H1 (cell line): Measurements from ENCODE around the gene STXBP4. TPM values are rescaled to one million over a fixed set of nuclear protein-coding genes. Genes with fewer than 3 reads are reported as not detected.

Experiments
- ASH2L ChIP-seq: fragments of 200-600, 300-600 bp; sonication (generic); IDR thresholded peaks from one replicate; pipeline ENCODE4 v1.7.1; 2017; ENCODE audit warnings: low read length
- KDM1A ChIP-seq: fragments of 200-600, 300-600 bp; sonication (generic); IDR thresholded peaks from 2 replicates; pipeline ENCODE4 v1.7.1; 2016; ENCODE audit warnings: mild to moderate bottlenecking, low read length, borderline replicate concordance
- MAFK ChIP-seq: IDR thresholded peaks from 2 replicates; pipeline ENCODE4 v1.6.1; 2012; ENCODE audit warnings: low read depth, mild to moderate bottlenecking, improper control_type of control experiment, low read length
- NANOG ChIP-seq: IDR thresholded peaks from 2 replicates; pipeline ENCODE4 v1.6.1; 2011; ENCODE audit warnings: low read length, low read depth, mild to moderate bottlenecking, inconsistent platforms; ENCODE audit not compliant: insufficient read depth, poor library complexity, severe bottlenecking
- POU5F1 ChIP-seq: IDR thresholded peaks from 2 replicates; pipeline ENCODE4 v1.6.1; 2011; ENCODE audit warnings: low read depth, mild to moderate bottlenecking, low read length, moderate library complexity
- RBBP5 ChIP-seq: IDR thresholded peaks from 2 replicates; pipeline ENCODE4 v1.7.1; 2012; ENCODE audit warnings: low read depth, mild to moderate bottlenecking, inconsistent platforms, low read length, moderate library complexity, borderline replicate concordance
- RFX5 ChIP-seq: IDR thresholded peaks from 2 replicates; pipeline ENCODE4 v1.6.1; 2011; ENCODE audit warnings: low read depth, low read length, improper control_type of control experiment, borderline replicate concordance
- RXRA ChIP-seq: IDR thresholded peaks from 2 replicates; pipeline ENCODE4 v1.6.1; 2011; ENCODE audit warnings: low read depth, mild to moderate bottlenecking, low read length, moderate library complexity; ENCODE audit not compliant: insufficient read depth
- SIN3A ChIP-seq, 2 experiments: IDR thresholded peaks in 1 of 2; conservative IDR thresholded peaks in 1 of 2; 2 replicates each; pipeline ENCODE4 v1.6.1; 2011 to 2012; ENCODE audit warnings: low read length in 2 of 2, improper control_type of control experiment in 1 of 2, low read depth in 1 of 2, mild to moderate bottlenecking in 1 of 2
- TEAD4 ChIP-seq: IDR thresholded peaks from 2 replicates; pipeline ENCODE4 v1.6.1; 2012; ENCODE audit warnings: low read depth, low read length, inconsistent platforms, mixed read lengths
- polyA plus RNA-seq, 7 experiments: library from polyadenylated mRNA; depleted of rRNA in 3 of 7; stranded (reverse) in 5 of 7; unstranded in 2 of 7; fragments of >200 nt in 5 of 7; fragments of 200-250 nt in 2 of 7; gene quantifications; 1 replicate in 5 of 7; 2 replicates in 1 of 7; 4 replicates in 1 of 7; pipeline versions ENCODE4 v1.2.1 to v1.2.3, GENCODE V29; 2011 to 2013; ENCODE audit warnings: missing spikeins in 2 of 7, mixed read lengths in 2 of 7
- total RNA-seq: library from RNA; stranded (reverse); fragmentation: NEBNext Ultra II Directional; extraction: Animal tissue kit (Norgen Biotek cat#: 25700); gene quantifications from 2 replicates; pipeline ENCODE4 v1.2.1, GENCODE V29; 2021
- TF ChIP-seq, protein P1 (sequence below): fragments of 300-600 bp; sonication (generic); IDR thresholded peaks from 2 replicates; pipeline ENCODE4 v1.7.1; 2012; ENCODE audit warnings: low read length, moderate library complexity, mild to moderate bottlenecking, inconsistent platforms; ENCODE audit not compliant: insufficient replicate concordance

The STXBP4 gene
- total and polyA plus RNA-seq, 2 of the 8 experiments (the other 6 are each of a cell fraction or from before 2014, with no cell fraction given), result 3.2 to 18.5 TPM

- TF ChIP-seq, protein P1, sequence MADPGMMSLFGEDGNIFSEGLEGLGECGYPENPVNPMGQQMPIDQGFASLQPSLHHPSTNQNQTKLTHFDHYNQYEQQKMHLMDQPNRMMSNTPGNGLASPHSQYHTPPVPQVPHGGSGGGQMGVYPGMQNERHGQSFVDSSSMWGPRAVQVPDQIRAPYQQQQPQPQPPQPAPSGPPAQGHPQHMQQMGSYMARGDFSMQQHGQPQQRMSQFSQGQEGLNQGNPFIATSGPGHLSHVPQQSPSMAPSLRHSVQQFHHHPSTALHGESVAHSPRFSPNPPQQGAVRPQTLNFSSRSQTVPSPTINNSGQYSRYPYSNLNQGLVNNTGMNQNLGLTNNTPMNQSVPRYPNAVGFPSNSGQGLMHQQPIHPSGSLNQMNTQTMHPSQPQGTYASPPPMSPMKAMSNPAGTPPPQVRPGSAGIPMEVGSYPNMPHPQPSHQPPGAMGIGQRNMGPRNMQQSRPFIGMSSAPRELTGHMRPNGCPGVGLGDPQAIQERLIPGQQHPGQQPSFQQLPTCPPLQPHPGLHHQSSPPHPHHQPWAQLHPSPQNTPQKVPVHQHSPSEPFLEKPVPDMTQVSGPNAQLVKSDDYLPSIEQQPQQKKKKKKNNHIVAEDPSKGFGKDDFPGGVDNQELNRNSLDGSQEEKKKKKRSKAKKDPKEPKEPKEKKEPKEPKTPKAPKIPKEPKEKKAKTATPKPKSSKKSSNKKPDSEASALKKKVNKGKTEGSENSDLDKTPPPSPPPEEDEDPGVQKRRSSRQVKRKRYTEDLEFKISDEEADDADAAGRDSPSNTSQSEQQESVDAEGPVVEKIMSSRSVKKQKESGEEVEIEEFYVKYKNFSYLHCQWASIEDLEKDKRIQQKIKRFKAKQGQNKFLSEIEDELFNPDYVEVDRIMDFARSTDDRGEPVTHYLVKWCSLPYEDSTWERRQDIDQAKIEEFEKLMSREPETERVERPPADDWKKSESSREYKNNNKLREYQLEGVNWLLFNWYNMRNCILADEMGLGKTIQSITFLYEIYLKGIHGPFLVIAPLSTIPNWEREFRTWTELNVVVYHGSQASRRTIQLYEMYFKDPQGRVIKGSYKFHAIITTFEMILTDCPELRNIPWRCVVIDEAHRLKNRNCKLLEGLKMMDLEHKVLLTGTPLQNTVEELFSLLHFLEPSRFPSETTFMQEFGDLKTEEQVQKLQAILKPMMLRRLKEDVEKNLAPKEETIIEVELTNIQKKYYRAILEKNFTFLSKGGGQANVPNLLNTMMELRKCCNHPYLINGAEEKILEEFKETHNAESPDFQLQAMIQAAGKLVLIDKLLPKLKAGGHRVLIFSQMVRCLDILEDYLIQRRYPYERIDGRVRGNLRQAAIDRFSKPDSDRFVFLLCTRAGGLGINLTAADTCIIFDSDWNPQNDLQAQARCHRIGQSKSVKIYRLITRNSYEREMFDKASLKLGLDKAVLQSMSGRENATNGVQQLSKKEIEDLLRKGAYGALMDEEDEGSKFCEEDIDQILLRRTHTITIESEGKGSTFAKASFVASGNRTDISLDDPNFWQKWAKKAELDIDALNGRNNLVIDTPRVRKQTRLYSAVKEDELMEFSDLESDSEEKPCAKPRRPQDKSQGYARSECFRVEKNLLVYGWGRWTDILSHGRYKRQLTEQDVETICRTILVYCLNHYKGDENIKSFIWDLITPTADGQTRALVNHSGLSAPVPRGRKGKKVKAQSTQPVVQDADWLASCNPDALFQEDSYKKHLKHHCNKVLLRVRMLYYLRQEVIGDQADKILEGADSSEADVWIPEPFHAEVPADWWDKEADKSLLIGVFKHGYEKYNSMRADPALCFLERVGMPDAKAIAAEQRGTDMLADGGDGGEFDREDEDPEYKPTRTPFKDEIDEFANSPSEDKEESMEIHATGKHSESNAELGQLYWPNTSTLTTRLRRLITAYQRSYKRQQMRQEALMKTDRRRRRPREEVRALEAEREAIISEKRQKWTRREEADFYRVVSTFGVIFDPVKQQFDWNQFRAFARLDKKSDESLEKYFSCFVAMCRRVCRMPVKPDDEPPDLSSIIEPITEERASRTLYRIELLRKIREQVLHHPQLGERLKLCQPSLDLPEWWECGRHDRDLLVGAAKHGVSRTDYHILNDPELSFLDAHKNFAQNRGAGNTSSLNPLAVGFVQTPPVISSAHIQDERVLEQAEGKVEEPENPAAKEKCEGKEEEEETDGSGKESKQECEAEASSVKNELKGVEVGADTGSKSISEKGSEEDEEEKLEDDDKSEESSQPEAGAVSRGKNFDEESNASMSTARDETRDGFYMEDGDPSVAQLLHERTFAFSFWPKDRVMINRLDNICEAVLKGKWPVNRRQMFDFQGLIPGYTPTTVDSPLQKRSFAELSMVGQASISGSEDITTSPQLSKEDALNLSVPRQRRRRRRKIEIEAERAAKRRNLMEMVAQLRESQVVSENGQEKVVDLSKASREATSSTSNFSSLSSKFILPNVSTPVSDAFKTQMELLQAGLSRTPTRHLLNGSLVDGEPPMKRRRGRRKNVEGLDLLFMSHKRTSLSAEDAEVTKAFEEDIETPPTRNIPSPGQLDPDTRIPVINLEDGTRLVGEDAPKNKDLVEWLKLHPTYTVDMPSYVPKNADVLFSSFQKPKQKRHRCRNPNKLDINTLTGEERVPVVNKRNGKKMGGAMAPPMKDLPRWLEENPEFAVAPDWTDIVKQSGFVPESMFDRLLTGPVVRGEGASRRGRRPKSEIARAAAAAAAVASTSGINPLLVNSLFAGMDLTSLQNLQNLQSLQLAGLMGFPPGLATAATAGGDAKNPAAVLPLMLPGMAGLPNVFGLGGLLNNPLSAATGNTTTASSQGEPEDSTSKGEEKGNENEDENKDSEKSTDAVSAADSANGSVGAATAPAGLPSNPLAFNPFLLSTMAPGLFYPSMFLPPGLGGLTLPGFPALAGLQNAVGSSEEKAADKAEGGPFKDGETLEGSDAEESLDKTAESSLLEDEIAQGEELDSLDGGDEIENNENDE, result no peak
- no peak for TF ChIP-seq POU5F1
- no peak for TF ChIP-seq RBBP5
- no peak for TF ChIP-seq KDM1A
- TF ChIP-seq ASH2L, result no peak
- no peak for TF ChIP-seq TEAD4
- TF ChIP-seq MAFK, result no peak
- TF ChIP-seq NANOG, result no peak
- TF ChIP-seq RFX5, result no peak
- TF ChIP-seq SIN3A (conservative IDR thresholded peaks at IDR 0.05 in 1 of 2, IDR thresholded peaks at IDR 0.05 in 1 of 2; ENCODE audit: low read depth in 1 of 2, low read length in 2 of 2), result no peak
- TF ChIP-seq RXRA, result no peak
Observed at GRCh38 chr17:54985476-54985875, 16.9 kb downstream of the STXBP4 start (continued).
